Effector CD4-positive, alpha-beta T cell (primary cell): ENCODE data around the gene GPR183.

ENCODE experiments used
- DNase-seq: peaks from one replicate; pipeline ENCODE4 v3.0.0-alpha.2; 2020

The GPR183 gene

GRCh38 chr13:99311137-99311536 lies 3.9 kb upstream of the GPR183 start:
- no peak for DNase-seq

DNA sequence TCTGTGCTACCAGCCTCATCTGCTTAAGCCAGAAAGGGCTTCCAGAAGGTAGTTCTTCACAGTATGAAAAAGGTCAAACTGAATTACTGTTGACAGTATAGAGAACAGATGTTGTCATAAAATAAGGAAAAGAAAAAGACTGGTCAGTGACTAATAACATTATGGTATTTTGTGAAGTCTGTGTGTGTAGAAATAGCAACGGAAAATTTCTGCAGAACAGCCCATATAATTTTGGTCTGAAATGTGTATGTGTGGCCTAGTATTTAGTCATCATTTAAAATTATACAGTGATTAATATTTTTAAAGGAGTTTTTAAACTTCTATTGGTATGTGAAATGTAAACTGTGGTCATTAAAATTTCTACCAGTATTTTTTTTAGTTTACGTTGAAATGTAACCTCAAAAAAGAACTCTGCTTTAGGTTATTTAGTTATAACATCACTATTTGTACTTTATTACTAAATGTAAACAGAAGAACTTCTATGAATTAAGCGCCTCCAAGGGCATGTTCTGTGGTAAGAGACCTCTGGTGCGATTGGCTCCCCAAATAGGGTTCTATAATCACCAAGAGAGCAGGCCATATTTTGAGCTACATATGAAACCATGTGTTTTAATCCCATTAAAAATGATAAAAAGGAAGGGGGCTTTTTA lies 3.3 kb upstream of the GPR183 start:
- no peak for DNase-seq

DNA sequence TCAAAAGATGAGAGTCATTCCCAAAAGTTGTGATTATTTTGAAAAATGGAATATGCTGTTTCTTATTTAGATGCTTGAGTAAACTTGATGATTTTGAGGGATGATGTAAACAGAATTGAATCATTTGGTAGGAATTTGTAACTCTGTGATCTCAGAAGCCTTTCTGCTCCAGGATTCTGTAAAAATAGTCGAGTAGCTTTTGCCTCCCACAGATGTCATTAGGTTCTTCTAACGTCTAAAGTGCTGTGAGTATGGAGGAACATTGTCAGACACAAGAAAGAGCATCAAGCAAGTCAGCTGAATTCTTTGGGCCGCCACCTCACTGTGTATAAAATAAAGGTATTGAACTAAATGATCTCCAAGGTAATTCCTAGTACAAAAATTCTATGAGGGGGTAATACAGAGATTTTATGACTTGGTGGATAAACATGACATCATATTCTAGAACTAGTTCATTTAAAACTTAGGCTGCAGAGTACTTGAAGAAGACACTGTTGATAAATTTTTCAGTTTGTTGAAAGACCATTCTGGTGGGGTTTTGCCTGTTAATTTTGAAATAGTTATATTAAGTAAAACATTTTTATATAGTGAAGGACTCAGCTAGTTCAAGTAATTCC lies 1.4 kb upstream of the GPR183 start:
- no peak for DNase-seq

GRCh38 chr13:99307648-99308339 lies 595 bp upstream of the GPR183 start:
- peak; percentile 43 for DNase-seq

DNA sequence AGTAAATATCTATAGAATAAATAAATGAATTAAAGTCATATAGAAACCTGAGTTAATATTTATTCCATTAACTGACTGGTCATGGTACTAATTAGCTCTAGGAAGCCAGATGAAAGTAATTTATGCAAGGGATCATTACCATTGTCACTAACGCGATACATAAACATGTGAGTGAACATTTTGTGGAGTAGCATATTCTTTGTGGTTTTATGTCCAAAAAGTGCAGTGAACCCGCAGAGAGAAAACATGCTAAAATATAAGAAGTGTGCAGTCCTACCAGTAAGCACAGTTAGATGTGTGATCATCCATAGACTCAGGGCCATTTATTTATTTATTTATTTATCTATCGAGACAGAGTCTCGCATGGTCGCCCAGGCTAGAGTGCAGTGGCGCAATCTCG lies 1.6 kb downstream of the GPR183 start:
- DNase-seq: no peak

DNA sequence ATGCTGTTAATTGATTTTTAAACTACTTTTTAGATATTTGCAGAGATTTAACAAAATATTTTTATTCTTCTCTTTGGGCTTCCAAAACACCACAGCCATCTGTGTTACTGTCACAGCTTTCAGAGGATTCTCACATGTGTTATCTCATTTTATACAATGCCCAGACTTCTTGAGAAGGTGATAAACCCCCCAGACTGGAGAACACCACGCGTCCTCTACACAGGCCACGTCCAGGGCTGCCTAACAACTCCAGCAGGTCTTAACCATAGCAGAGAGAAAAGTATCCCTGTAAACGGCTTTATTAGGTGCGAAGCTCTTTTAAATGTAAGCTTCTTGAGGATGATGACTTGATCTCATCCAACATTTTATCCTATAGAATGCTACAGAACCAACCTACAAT lies 2.0 kb downstream of the GPR183 start:
- DNase-seq: no peak

DNA sequence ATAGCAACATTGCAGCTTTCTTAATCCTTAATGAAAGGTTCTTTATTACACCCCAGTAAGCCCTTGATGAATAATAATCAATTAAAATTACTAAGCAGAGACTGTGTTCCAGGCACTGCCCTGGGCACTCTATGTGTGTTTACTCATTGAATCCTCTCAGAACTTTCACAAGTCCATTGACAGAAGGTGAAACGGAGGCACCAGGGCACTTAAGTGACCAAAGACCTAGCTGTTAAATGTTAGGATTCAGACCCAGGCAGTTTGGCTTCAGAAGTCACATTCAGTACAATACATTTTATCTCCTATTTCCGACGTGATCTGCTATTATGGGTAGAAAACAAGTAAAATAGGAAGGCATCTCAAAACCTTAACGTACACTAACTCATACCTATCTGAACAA lies 2.7 kb downstream of the GPR183 start:
- no peak for DNase-seq

- DNase-seq: peak; percentile 47
These were observed 3.2 kb downstream of the GPR183 start for GRCh38 chr13:99303863-99304521.

DNA sequence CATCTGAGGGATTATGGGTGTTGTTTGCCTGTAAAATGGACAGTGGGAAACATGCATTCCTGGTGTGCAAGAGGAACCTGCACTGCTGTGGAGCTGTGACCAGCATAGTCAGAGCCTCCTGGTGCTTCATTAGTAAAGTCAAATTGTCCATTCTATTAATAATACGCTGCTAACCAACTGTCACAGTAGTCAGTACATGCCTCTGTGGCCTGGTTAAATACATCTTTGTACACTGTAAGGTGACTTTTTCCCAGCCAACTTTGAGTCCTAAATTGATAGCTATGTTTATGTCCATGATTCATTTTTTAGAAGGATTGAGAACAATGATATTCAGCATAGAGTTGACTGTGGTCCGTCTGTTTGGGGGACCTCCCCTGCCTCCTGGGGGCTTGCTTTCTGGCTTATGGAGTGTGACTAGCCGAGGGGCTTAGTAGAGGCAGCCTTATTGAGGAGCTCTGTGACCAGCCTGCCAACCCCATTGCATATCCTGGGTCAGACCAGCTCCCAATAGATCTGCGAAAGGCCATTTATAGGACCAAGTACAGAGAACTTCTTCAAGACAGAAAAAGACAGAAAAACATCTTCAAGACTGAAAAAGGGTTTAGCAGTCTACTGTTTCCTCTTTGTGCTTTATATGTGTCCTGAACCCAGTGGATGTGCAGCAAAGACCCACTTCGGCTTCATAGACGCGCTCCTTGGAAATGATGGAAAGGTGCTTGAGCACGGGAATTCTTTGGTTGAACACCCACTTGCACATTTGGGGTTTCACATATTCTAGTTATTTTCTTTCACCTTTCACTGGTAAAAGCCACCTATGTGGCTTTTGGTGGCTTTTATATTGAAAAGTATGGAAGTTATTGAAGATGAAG lies 4.3 kb downstream of the GPR183 start:
- DNase-seq: no peak

DNA sequence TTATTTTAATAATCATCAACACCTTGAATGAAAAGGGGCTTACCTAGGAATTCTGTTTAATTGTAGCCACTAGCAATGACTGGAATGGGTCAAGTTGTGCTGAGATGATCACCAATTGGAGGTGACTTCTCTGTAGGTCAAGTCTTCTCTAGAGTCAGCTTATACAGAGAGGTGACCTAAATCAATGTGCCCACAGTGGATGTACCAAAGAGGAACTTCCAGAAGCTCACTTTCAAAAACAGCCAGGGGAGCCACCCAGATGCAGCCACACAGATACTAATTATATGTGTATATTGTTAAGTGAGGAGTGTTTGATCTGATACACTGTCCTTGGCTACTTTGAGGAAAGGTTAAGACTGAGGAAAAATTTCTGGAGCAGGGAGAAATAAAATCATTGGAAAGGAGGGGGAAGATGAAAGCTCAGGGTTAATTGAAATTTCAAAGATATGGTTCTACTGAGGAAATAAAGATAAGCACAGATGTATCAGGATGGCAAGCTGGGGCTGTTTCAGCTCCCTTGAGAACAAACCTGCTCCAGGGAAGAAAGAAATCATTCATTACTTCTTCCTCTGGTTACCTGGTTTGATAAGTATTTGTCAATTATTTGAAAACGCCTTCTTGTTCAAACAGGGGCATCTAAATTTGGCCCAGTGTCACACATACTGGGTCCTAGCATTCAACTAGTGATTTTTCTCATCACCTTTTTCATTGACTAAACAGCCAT lies 5.1 kb downstream of the GPR183 start:
- DNase-seq: no peak

- no peak for DNase-seq
These were observed 6.0 kb downstream of the GPR183 start for GRCh38 chr13:99301056-99301838.

DNA sequence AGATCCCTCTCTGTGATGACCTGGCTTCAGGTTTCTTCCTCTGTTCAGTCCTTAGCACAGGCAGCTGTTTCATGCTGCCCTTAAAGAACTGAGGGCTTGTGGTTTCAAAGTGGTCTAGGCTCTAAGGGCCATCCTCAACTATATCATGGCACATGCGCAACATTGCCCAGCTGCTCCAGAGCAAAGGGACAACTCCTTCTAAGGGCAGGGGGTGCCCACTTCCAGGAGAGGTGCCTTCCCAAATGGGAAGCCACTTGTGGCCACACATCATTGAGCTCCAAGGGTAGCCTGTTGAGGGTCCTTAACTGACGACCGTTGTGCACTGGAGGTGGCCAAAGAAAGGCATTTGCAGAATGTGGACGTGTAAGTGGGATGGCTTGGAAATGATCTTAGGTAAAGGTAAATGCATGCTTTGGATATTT lies 7.3 kb downstream of the GPR183 start:
- DNase-seq: no peak

DNA sequence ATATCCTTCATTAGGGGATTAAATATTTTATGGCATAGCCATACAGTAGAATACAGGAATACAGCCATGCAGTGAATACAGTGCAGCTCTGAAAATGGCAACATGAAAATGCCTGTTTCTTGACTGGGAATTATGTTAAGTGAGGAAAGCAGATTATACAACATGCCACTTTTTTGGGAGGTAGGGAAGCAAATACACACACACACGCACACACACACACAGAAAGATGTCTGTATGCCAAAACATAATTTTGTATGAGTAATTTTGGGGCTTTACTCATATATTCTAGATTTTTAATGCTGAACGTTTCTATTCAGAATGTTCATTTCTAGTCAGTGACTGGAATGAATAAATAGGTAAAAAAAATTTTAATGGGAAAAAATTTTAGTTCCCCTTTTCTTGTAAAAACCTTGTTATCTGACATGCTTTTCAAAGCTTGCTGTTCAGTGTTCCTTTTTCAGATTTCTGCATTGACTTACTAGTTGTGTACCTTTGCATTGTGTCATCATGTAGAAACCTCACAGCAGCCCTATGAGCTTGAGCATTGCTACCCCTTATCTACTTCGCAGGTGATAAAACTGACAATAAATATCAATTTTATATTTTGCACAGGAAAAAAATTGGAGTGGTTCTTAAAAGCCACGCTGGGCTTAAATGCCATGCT lies 7.8 kb downstream of the GPR183 start:
- no peak for DNase-seq

DNA sequence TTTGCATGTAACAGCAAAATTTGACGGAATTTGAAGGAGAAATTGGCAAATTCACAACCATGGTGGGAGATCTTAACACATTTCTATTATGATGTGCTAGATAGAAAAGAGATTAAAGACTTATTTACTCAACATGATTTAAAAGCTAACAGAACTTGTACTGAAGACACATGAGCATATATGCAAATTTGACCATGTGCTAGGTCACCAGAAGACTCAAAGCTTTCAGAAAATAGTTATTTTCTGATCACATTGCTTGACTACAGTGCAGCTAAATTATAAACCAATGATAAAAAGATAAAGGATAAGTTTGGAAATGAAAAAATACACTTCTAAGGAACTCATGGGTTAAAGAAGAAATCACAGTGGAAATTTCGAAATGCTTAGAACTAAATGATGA lies 9.1 kb downstream of the GPR183 start:
- DNase-seq: no peak

- no peak for DNase-seq
These were observed 9.9 kb downstream of the GPR183 start for GRCh38 chr13:99297331-99297730.

GRCh38 chr13:99296398-99296797 lies 10.8 kb downstream of the GPR183 start:
- DNase-seq: no peak

DNA sequence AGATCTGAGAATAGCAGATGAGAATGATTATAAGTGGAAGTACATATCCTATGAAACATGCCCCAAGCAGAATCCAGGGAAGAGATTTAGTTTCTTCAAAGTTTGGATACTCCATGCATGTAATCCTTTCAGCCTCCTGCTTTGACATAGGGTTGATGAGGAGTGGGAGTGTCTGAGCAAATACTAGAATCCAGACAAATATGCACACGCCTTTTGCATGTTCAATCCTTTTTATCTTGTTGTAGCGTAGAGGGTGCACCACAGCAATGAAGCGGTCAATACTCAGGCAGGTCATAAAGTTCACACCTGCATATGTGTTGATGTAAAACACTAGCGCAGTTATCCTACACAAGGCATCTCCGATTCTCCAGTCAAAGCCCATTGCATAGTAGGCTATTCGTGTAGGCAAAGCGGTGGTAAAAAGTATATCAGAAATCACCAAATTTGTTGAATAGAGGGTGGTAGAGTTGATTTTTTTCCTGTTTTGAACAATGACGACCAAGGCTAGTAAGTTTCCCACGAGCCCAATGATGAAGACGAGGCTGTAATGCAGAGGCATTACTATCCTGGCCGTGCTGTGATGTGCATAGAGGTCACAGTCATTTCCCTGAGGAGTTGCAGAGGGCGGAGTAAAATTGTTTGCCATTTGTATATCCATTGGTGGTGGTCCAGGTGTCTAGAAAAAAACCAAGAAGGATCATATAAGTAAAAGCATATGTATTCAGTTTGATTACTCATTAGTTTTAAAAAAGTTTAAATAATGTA lies 11.5 kb downstream of the GPR183 start:
- DNase-seq: no peak

DNA sequence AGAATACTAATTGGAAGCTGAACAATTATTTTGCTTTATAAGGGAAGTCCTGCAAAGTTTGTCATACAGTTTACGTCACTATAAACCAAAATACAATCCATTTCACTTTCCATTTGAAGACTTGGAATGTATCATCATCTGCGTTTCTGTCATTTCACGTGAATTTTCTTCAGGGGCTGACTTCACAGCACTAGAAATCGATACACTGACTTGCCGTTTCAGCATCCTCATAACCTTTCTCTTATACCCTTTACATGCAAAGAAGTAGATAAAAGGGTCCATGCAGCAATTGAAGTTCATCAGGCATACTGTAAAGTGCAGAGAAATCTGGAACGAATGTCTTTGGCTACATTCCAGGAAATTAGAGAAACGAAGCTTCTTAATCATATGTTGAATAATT lies 12.2 kb downstream of the GPR183 start:
- no peak for DNase-seq

GRCh38 chr13:99294198-99294597 lies 13.0 kb downstream of the GPR183 start:
- DNase-seq: no peak

DNA sequence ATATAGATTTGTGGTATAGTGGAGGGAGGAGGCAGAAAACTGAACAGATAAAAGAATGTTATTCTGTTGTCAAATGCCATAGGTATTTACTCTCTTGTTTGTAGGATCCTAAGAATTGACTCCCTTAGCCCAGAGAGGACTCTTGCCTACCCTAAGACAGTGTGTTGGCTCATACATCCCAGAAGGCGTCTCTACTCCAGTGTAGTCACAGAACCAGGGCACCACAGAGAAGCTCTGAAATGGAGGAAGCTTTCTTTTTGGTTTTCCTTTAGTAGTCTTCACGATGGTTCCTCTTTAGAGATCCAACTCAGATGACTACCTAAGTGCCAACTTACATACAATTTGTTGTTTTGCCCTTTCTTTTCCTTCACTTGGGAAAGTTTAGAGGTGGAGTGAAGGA lies 14.0 kb downstream of the GPR183 start:
- no peak for DNase-seq
